SH-SY5Y (cell line): ENCODE data around the gene ANKRD62.

ENCODE experiments used
- GATA2 ChIP-seq: IDR thresholded peaks from 2 replicates; pipeline ENCODE4 v1.6.1; 2011; ENCODE audit warnings: mild to moderate bottlenecking, low read depth, low read length
- GATA3 ChIP-seq: IDR thresholded peaks from 2 replicates; pipeline ENCODE4 v1.6.1; 2011; ENCODE audit warnings: low read depth, mild to moderate bottlenecking, low read length, moderate library complexity

ANKRD62 gene

GRCh38 chr18:12109836-12110235 lies 16.2 kb downstream of the ANKRD62 start:
- TF ChIP-seq GATA3 (no peak), GATA2 (no peak)

- TF ChIP-seq GATA3, result no peak
- TF ChIP-seq GATA2, result no peak
Observed at GRCh38 chr18:12113999-12114646, 20.5 kb downstream of the ANKRD62 start.

DNA sequence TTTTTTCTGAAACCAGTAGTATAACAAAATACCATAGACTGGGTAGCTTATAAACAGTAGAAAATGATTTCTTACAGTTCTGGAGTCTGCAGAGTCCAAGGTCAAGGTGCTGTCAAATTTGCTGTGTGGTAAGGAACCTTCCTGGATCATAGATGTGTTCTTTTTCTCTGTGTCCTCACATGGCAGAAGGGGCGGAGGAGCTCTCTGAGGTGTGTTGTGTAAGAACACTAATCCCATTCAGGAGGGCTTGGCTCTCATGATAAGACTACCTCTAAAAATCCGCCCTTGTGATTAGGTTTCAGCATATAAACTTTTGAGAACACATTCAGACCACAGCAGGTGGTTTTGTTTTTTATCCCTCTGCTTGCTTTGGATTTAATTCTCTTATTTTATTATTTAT lies 25.7 kb downstream of the ANKRD62 start:
- TF ChIP-seq GATA3 (no peak), GATA2 (no peak)

DNA sequence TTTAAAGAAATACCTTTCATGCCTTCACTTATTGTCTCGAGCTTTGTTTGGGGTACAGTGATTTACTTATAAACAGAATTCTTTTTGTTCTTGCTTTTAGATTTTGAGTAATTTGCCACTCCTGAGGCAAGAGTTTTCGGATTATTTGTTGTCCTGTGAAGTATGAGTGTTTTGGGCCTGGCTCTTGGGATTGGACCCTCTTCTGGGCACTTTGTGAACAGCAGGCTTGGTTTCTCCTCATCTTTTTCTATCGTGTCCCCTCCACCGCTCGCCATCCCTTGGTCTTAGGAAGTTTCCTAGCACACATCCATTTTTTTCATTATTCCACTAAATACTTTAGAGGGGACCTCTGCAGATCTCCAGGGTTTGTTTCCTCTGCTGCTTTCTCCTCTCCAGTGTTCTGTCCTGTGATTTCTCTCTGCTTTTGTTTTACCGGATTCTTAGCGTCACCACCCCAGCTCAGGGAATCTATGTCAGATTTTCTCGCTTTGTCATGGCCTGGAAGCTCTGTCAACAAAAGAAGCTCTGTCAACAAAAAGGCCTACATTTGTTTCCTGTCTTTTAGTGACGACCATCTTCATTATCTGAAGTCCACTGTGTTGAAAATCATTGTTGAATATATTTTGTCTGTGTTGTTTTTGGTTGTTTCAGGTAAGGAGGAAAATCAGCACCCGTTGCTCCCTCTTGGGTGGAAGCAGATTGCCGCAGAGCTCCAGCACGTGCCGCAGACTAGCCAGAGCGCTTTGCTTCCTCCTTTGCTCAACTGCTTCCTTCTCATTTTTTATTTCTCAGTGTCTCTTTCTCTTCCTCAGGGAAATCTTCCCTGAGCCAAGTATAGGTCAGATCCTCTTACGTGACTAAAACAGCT lies 27.8 kb downstream of the ANKRD62 start:
- TF ChIP-seq GATA3, result no peak
- no peak for TF ChIP-seq GATA2

DNA sequence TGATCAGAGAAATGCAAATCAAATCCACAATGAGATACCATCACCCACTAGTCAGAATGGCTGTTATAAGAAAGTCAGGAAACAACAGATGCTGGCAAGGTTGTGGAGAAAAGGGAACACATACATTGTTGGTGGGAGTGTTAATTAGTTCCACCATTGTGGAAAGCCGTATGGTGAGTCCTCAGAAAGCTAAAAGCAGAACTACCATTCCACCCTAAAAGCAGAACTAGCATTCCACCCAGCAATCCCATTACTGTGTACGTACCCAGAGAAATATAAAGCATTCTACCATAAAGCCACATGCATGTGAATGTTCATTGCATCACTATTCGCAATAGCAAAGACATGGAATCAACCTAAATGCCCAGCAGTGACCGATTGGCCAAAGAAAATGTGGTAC lies 60.7 kb downstream of the ANKRD62 start:
- no peak for TF ChIP-seq GATA2
- no peak for TF ChIP-seq GATA3

DNA sequence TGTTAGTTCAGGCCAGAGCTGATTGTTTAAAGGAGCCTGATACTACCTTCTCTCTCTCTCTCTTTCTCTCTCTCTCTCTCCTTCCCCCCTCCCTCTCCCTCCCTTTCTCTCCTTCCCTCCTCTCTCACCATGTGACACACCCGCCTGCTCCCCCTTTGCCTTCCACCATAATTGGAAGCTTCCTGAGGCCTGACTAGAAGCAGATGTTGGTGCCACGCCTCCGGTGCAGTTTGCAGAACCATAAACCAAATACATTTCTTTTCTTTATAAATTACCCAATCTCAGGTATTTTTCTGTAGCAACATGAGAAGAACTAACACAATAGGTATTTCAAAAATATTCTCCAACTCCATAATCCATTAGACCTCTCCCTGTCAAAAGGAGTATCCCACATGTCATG lies 62.4 kb downstream of the ANKRD62 start:
- TF ChIP-seq GATA2, result no peak
- TF ChIP-seq GATA3, result no peak

- TF ChIP-seq GATA2, result no peak
- no peak for TF ChIP-seq GATA3
Observed at GRCh38 chr18:12159446-12159845, 65.8 kb downstream of the ANKRD62 start.

- no peak for TF ChIP-seq GATA3
- no peak for TF ChIP-seq GATA2
Observed at GRCh38 chr18:12162786-12163185, 69.1 kb downstream of the ANKRD62 start.

DNA sequence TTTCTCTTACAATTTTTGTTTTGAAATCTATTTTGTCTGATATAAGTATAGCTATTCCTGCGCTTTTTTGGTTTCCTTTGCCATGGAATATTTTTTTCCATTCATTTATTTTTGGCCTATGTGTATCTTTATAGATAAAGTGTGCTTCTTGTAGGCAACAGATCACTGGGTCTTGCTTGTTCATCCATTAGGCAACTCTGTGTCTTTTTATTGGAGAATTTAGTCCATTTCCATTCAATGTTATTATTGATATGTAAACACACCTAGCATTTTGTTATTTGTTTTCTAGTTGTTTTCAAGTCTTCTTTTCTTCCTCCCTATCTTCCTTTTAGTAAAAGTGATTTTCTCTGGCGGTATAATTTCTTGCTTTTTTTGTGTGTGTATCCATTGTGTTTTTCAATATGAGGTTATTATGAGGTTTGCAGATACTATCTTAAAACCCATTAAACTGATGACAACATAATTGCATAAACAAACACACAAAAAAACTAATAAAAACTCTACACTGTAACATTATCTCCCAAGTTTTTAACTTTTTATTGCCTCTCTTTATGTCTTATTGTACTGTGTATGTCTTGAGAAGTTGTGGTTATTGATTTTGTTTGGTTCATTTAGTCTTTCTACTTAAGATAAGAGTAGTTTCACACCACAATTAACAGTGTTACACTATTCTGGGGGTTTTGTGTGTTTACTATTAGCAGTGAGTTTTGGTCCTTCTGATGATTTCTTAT lies 71.6 kb downstream of the ANKRD62 start:
- TF ChIP-seq GATA2 (no peak), GATA3 (no peak)
